HepG2 (cell line): ENCODE results near the gene CRB1. TPM values are rescaled to one million over a fixed set of nuclear protein-coding genes. Genes with fewer than 3 reads are reported as not detected.

Experiments
- ATAC-seq: fragments of 200-7000 bp; cut with Tn5 transposase; 3 replicates; pipeline ENCODE4 v1.9.1; 2020; ENCODE audit warnings: mild to moderate bottlenecking, moderate library complexity
- BruUV-seq: library from RNA; stranded (reverse); fragments of 400-500 nt; replicated peaks from 2 replicates; lab custom pipeline; 2021; lab: Mats Ljungman, UMichigan
- CTCF ChIA-PET: fragments of 300-600 bp; formaldehyde crosslinking; extraction: SDS; loops from one replicate; lab custom pipeline; 2021; ENCODE audit warnings: low total read pairs, inconsistent platforms, low intra/inter-chr PET ratio; lab: Yijun Ruan, JAX
- POLR2A ChIA-PET: fragments of 350-600 bp; sonication (Branson Sonifier 250); formaldehyde crosslinking; loops from one replicate; lab custom pipeline; 2020; ENCODE audit warnings: antibody characterized with exemption, inconsistent platforms; lab: Yijun Ruan, JAX
- DNase-seq: peaks from one replicate; pipeline ENCODE4 v3.0.0-alpha.2; 2015; ENCODE audit warnings: low spot score
- FAIRE-seq: peaks from 3 replicates; lab custom pipeline; 2011; peaks lifted over from hg19 to GRCh38; lab: Jason Lieb, UNC
- H2AFZ ChIP-seq: one replicate; pipeline ENCODE4 v1.6.1; 2011; ENCODE audit warnings: low read length, inconsistent platforms
- H3K27ac ChIP-seq: fragments of 300-600 bp; 3 replicates; pipeline ENCODE4 v1.8.0; 2011; ENCODE audit warnings: mixed run types, mild to moderate bottlenecking, mixed read lengths, low read length, inconsistent platforms; ENCODE audit not compliant: insufficient read depth; ENCODE audit errors: extremely low read length
- H3K27me3 ChIP-seq, 2 experiments: fragments of 200-600 bp in 1 of 2; 2 replicates in 1 of 2; 3 replicates in 1 of 2; pipeline versions ENCODE4 v1.6.0 to v1.8.0; 2011; ENCODE audit warnings: low read length in 2 of 2, mild to moderate bottlenecking in 2 of 2, moderate library complexity in 2 of 2, inconsistent platforms in 1 of 2; ENCODE audit not compliant: insufficient read depth in 2 of 2, control insufficient read depth in 1 of 2
- H3K36me3 ChIP-seq, 2 experiments: fragments of 200-600 bp in 1 of 2; replicated peaks in 1 of 2; 2 replicates in 1 of 2; 3 replicates in 1 of 2; pipeline versions ENCODE4 v1.5.1 to v1.8.0; 2011; ENCODE audit warnings: low read length in 2 of 2, inconsistent platforms in 1 of 2; ENCODE audit not compliant: insufficient read depth in 2 of 2, control insufficient read depth in 1 of 2
- H3K4me1 ChIP-seq: 2 replicates; pipeline ENCODE4 v1.5.1; 2012; ENCODE audit warnings: low read length, inconsistent platforms; ENCODE audit not compliant: insufficient read depth
- H3K4me2 ChIP-seq: 2 replicates; pipeline ENCODE4 v1.6.0; 2011; ENCODE audit warnings: low read depth, low read length, inconsistent platforms
- H3K4me3 ChIP-seq, 3 experiments: fragments of 200-600 bp in 1 of 3; sonication (generic), shearing (Covaris generic) in 1 of 3; replicated peaks in 1 of 3; 2 replicates each; pipeline ENCODE4 v1.5.1; 2011 to 2016; ENCODE audit warnings: low read length in 3 of 3, inconsistent platforms in 2 of 3, low read depth in 2 of 3, mild to moderate bottlenecking in 2 of 3, control low read depth in 1 of 3, mixed read lengths in 1 of 3; ENCODE audit not compliant: insufficient read depth in 1 of 3
- H3K79me2 ChIP-seq: one replicate; pipeline ENCODE4 v1.6.1; 2011; ENCODE audit warnings: low read length, inconsistent platforms; ENCODE audit not compliant: insufficient read depth
- H3K9ac ChIP-seq: 2 replicates; pipeline ENCODE4 v1.6.0; 2011; ENCODE audit warnings: mild to moderate bottlenecking, low read depth, low read length, inconsistent platforms; ENCODE audit not compliant: insufficient read depth
- H3K9me3 ChIP-seq: 2 replicates; pipeline ENCODE4 v1.5.1; 2012; ENCODE audit warnings: mild to moderate bottlenecking, low read length
- H4K20me1 ChIP-seq: 2 replicates; pipeline ENCODE4 v1.6.0; 2011; ENCODE audit warnings: inconsistent platforms, mild to moderate bottlenecking, low read length, moderate library complexity; ENCODE audit not compliant: insufficient read depth
- ARID5B ChIP-seq: IDR thresholded peaks from 2 replicates; pipeline ENCODE4 v1.4.0; 2020; ENCODE audit warnings: mild to moderate bottlenecking, missing genetic modification reagents
- BRD4 ChIP-seq: sonication (generic); formaldehyde crosslinking; IDR thresholded peaks from 2 replicates; pipeline ENCODE4 v1.4.0; 2020; ENCODE audit warnings: missing genetic modification reagents
- CEBPZ ChIP-seq: IDR thresholded peaks from 2 replicates; pipeline ENCODE4 v1.6.1; 2012; ENCODE audit warnings: low read length, improper control_type of control experiment
- CREM ChIP-seq, 2 experiments: sonication (generic) in 1 of 2; formaldehyde crosslinking in 1 of 2; IDR thresholded peaks; 2 replicates each; pipeline versions ENCODE4 v1.4.0 to v1.6.1; 2016 to 2020; ENCODE audit warnings: antibody characterized with exemption in 1 of 2, mild to moderate bottlenecking in 1 of 2, missing genetic modification reagents in 1 of 2
- EEA1 ChIP-seq: sonication (generic); formaldehyde crosslinking; IDR thresholded peaks from 2 replicates; pipeline ENCODE4 v1.5.1; 2020; ENCODE audit warnings: mild to moderate bottlenecking, missing genetic modification reagents, borderline replicate concordance
- RCOR2 ChIP-seq: IDR thresholded peaks from 2 replicates; pipeline ENCODE4 v1.6.1; 2016; ENCODE audit warnings: missing biosample characterization, missing genetic modification reagents
- SAFB2 ChIP-seq: sonication (generic); formaldehyde crosslinking; IDR thresholded peaks from 2 replicates; pipeline ENCODE4 v1.5.1; 2020; ENCODE audit warnings: missing genetic modification reagents, low read depth, mild to moderate bottlenecking, borderline replicate concordance
- TBX2 ChIP-seq: sonication (generic); formaldehyde crosslinking; IDR thresholded peaks from 2 replicates; pipeline ENCODE4 v1.5.0; 2020; ENCODE audit warnings: missing genetic modification reagents, mild to moderate bottlenecking, borderline replicate concordance
- ZIK1 ChIP-seq: sonication (generic); formaldehyde crosslinking; IDR thresholded peaks from 2 replicates; pipeline ENCODE4 v1.5.0; 2020; ENCODE audit warnings: mild to moderate bottlenecking, low read depth, missing genetic modification reagents, borderline replicate concordance
- ZNF281 ChIP-seq: sonication (generic); formaldehyde crosslinking; IDR thresholded peaks from 2 replicates; pipeline ENCODE4 v1.4.0; 2020; ENCODE audit warnings: missing genetic modification reagents, borderline replicate concordance
- ZNF343 ChIP-seq: sonication (generic); formaldehyde crosslinking; IDR thresholded peaks from 2 replicates; pipeline ENCODE4 v1.4.0; 2020; ENCODE audit warnings: mild to moderate bottlenecking, missing genetic modification reagents
- ZNF431 ChIP-seq: sonication (generic); formaldehyde crosslinking; IDR thresholded peaks from 2 replicates; pipeline ENCODE4 v1.9.0; 2022; ENCODE audit warnings: missing genetic modification reagents, low read depth, mild to moderate bottlenecking, borderline replicate concordance
- ZNF468 ChIP-seq: sonication (generic); formaldehyde crosslinking; IDR thresholded peaks from 2 replicates; pipeline ENCODE4 v1.8.0; 2022; ENCODE audit warnings: mild to moderate bottlenecking, moderate library complexity, missing genetic modification reagents
- ZSCAN12 ChIP-seq: sonication (generic); formaldehyde crosslinking; IDR thresholded peaks from 2 replicates; pipeline ENCODE4 v1.9.0; 2021; ENCODE audit warnings: mild to moderate bottlenecking, missing genetic modification reagents
- WGBS: methylation state at CpG from one replicate; pipeline ENCODE4 v1.1.6; 2017; ENCODE audit warnings: low lambda C conversion rate; 5-methylcytosine and 5-hydroxymethylcytosine counted together
- in situ Hi-C: cut with HindIII; loops from 2 replicates; pipeline ENCODE4 v1.10.0; 2017; ENCODE audit warnings: low pct_unique_long_range_greater_than_20kb; ENCODE audit not compliant: extremely low pct_ligation_motif_present
- intact Hi-C: fragments of 100-400 bp; cut with micrococcal nuclease; formaldehyde crosslinking; loops from one replicate; pipeline ENCODE4 v1.10.0; 2022; ENCODE audit not compliant: unreplicated experiment
- polyA plus RNA-seq, 8 experiments: library from polyadenylated mRNA; depleted of rRNA in 3 of 8; stranded (reverse) in 7 of 8; unstranded in 1 of 8; fragments of >200 nt; fragmentation: Illumina TruSeq in 4 of 8; extraction: Trizol in 4 of 8; gene quantifications; 2 replicates each; pipeline versions ENCODE4 v1.2.1 to v1.2.3, GENCODE V29; 2011 to 2016; ENCODE audit warnings: low read depth in 4 of 8, missing spikeins in 1 of 8, mixed read lengths in 1 of 8; ENCODE audit not compliant: insufficient read depth in 1 of 8
- total RNA-seq, 5 experiments: library from RNA; depleted of rRNA; stranded (reverse); fragments of >200 nt; fragmentation: Illumina TruSeq; extraction: Trizol; gene quantifications; 2 replicates each; pipeline ENCODE4 v1.2.3, GENCODE V29; 2016; ENCODE audit warnings: low read depth in 1 of 5

Gene CRB1
- total and polyA plus RNA-seq, 2 of the 13 experiments (the other 11 are each of a cell fraction or from before 2014, with no cell fraction given): 0.01 TPM; not detected in 1

GRCh38 chr1:197303463-197303862 is 35.4 kb downstream of the CRB1 start:
- H3K9ac ChIP-seq: no peak overlapping the region
- no peaks in the 10 kb centered on the region for H3K27me3 ChIP-seq
- in situ Hi-C loops (no loop called here), intact Hi-C loops (no loop called here)
- no TSS peak for BruUV-seq
- no peak overlapping the region for H3K4me3 ChIP-seq
- H2AFZ ChIP-seq: no peak overlapping the region
- no peak for ATAC-seq
- 3% methylated on average over 1 of the region's 1 CpG for WGBS
- no peak for FAIRE-seq
- DNase-seq: no peak
- H3K4me1 ChIP-seq: no peaks in the 10 kb centered on the region
- CTCF ChIA-PET: no interaction called here
- no peak overlapping the region for H3K27ac ChIP-seq
- H3K79me2 ChIP-seq: no peaks in the 10 kb centered on the region
- no peaks in the 10 kb centered on the region for H3K36me3 ChIP-seq
- H4K20me1 ChIP-seq: no peaks in the 10 kb centered on the region
- H3K4me2 ChIP-seq: no peak overlapping the region
- no peaks in the 10 kb centered on the region for H3K9me3 ChIP-seq
- POLR2A ChIA-PET: no interaction called here
- TF ChIP-seq ZNF281 (CRISPR knock-in tag) (no peak), ZSCAN12 (no peak), ZNF343 (no peak), RCOR2 (CRISPR knock-in tag) (no peak), CEBPZ (no peak), ZIK1 (CRISPR knock-in tag) (no peak), ZNF431 (no peak), BRD4 (CRISPR knock-in tag) (no peak), SAFB2 (no peak), TBX2 (CRISPR knock-in tag) (no peak), EEA1 (CRISPR knock-in tag) (no peak), ARID5B (CRISPR knock-in tag) (no peak), CREM (IDR thresholded peaks at IDR 0.05) (no peak), CREM (CRISPR knock-in tag; IDR thresholded peaks at IDR 0.05) (no peak), ZNF468 (no peak)
